ENCODE measurements around the gene CHN1.

DNA sequence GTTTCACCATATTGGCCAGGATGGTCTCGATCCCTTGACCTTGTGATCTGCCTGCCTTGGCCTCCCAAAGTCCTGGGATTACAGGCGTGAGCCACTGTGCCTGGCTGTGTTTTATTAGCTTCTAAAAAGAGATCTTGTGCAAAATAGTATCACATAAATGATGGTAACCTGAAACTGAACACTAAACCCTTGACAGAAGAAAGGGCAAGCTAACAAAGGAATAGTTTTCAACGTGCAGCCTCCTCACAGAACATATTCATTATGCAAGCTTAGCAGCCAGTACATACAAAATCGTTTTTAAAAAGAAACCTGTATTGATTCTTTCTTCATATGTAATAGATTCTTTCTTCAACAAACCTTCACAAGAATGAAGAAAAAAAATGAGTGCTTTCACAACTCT is 20.6 kb downstream of the CHN1 start:
- TF ChIP-seq, protein P1, sequence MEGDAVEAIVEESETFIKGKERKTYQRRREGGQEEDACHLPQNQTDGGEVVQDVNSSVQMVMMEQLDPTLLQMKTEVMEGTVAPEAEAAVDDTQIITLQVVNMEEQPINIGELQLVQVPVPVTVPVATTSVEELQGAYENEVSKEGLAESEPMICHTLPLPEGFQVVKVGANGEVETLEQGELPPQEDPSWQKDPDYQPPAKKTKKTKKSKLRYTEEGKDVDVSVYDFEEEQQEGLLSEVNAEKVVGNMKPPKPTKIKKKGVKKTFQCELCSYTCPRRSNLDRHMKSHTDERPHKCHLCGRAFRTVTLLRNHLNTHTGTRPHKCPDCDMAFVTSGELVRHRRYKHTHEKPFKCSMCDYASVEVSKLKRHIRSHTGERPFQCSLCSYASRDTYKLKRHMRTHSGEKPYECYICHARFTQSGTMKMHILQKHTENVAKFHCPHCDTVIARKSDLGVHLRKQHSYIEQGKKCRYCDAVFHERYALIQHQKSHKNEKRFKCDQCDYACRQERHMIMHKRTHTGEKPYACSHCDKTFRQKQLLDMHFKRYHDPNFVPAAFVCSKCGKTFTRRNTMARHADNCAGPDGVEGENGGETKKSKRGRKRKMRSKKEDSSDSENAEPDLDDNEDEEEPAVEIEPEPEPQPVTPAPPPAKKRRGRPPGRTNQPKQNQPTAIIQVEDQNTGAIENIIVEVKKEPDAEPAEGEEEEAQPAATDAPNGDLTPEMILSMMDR (IDR thresholded peaks at IDR 0.05) = no peak
- TF ChIP-seq POLR2A (IDR thresholded peaks at IDR 0.05) = no peak

Data from sigmoid colon (tissue), 3 donors.